A549 treated with Mapracorat at 1 μM for 4 hours (cell line): Measurements from ENCODE around the gene SLC13A5. TPM values are rescaled to one million over a fixed set of nuclear protein-coding genes. Genes with fewer than 3 reads are reported as not detected.

Experiments used
- total RNA-seq: library from RNA; stranded (reverse); fragments of 200-300 nt; extraction: Qiagen RNA extraction; gene quantifications from 5 replicates; pipeline ENCODE4 v1.2.3, GENCODE V29; 2022

SLC13A5 gene
- total RNA-seq: 0.06 to 0.54 TPM (median 0.27 TPM) in 5 replicates

GRCh38 chr17:6713130-6713917, at the start of gene SLC13A5:
Gene SLC13A5, minus strand, starts transcription at chr17:6713369. Its CDS starts 36 bp downstream, at chr17:6713333.

GRCh38 chr17:6755731-6756184, 42.6 kb upstream of the SLC13A5 start, which contains the start of gene XAF1:
Gene XAF1, plus strand, starts transcription at chr17:6756046. Its CDS starts 33 bp downstream, at chr17:6756079.

GRCh38 chr17:6651354-6651918, 61.7 kb downstream of the SLC13A5 start, which contains the start of the genes C17orf100 and MED31:
Gene C17orf100, plus strand, starts transcription at chr17:6651762. Its CDS starts 152 bp downstream, at chr17:6651914.
Gene MED31, minus strand, starts transcription at chr17:6651605. Its CDS starts 77 bp downstream, at chr17:6651528.

GRCh38 chr17:6640536-6641246, 72.5 kb downstream of the SLC13A5 start, which contains the start of the genes KIAA0753 and TXNDC17:
Gene KIAA0753, minus strand, starts transcription at chr17:6640711. Its CDS starts 5,608 bp downstream, at chr17:6635103.
Gene TXNDC17, plus strand, starts transcription at chr17:6641060. Its CDS starts 23 bp downstream, at chr17:6641083.

Other genes starting within 250 kb of the SLC13A5 start
- gene PITPNM3, start 156.8 kb downstream of the SLC13A5 start, total RNA-seq: 1.7 to 2.8 TPM (median 2.2 TPM) in 5 replicates
- gene KIAA0753, start 72.7 kb downstream of the SLC13A5 start, total RNA-seq: 17.5 to 20.8 TPM (median 19.1 TPM) in 5 replicates
- 404 to 457 TPM (median 423 TPM) in 5 replicates for gene TXNDC17, start 72.3 kb downstream of the SLC13A5 start, total RNA-seq
- gene MED31, start 61.8 kb downstream of the SLC13A5 start, total RNA-seq: 22.7 to 35.1 TPM (median 31.9 TPM) in 5 replicates
- 1.7 to 3.5 TPM (median 2.6 TPM) in 5 replicates for gene C17orf100, start 61.6 kb downstream of the SLC13A5 start, total RNA-seq
- gene XAF1, start 42.7 kb upstream of the SLC13A5 start, total RNA-seq: 0.10 TPM in 1 of 5 replicates, not detected in the others
- gene FBXO39, start 62.8 kb upstream of the SLC13A5 start, total RNA-seq: not detected in 5 replicates
- 0.04 to 0.23 TPM (median 0.07 TPM) in 4 of 5 replicates, not detected in the other for gene TEKT1, start 118.4 kb upstream of the SLC13A5 start, total RNA-seq